Prostate gland (tissue), 2 donors: Measurements from ENCODE around the gene IRX5.

Experiments
- CTCF ChIP-seq, 4 experiments: fragments of 200-600 bp in 2 of 4; fragments of 450-650 bp in 2 of 4; sonication (generic) in 2 of 4; IDR thresholded peaks; 1 replicate in 3 of 4; 2 replicates in 1 of 4; pipeline ENCODE4 v1.5.1; 2016 to 2019; ENCODE audit warnings: antibody characterized with exemption in 4 of 4, mild to moderate bottlenecking in 2 of 4, moderate library complexity in 2 of 4
- POLR2A ChIP-seq: fragments of 450-650 bp; IDR thresholded peaks from one replicate; pipeline ENCODE4 v1.6.1; 2016; ENCODE audit warnings: antibody characterized with exemption, mild to moderate bottlenecking
- POLR2AphosphoS5 ChIP-seq: sonication (generic); formaldehyde crosslinking; IDR thresholded peaks from one replicate; pipeline ENCODE4 v1.6.1; 2017; ENCODE audit warnings: antibody characterized with exemption

GRCh38 chr16:54932737-54933254, 2.1 kb downstream of the IRX5 start:
- TF ChIP-seq CTCF (IDR thresholded peaks at IDR 0.05), result no peak
- TF ChIP-seq POLR2A, result no peak
- TF ChIP-seq POLR2AphosphoS5, result no peak
